Natural killer cell (primary cell): Measurements from ENCODE around the gene MRPL53. TPM values are rescaled to one million over a fixed set of nuclear protein-coding genes. Genes with fewer than 3 reads are reported as not detected.

ENCODE experiments used
- ATAC-seq, 3 donors: fragments of 150-1000 bp in 2 of 3; fragments of 200-7000 bp in 1 of 3; cut with Tn5 transposase; 1 replicate in 1 of 3; 2 replicates in 2 of 3; pipeline ENCODE4 v1.10.0; 2021; ENCODE audit warnings: mild to moderate bottlenecking in 2 of 3, moderate library complexity in 2 of 3
- DNase-seq, 2 donors: peaks; one replicate each; pipeline versions ENCODE4 v3.0.0 to v3.0.0-alpha.2; 2013 to 2021; ENCODE audit warnings: mixed read lengths in 1 of 2
- H3K27ac ChIP-seq: one replicate; pipeline ENCODE4 v1.5.1; 2013; ENCODE audit warnings: mild to moderate bottlenecking, low read length
- H3K27me3 ChIP-seq: one replicate; pipeline ENCODE4 v1.6.1; 2013; ENCODE audit warnings: low read length; ENCODE audit not compliant: control insufficient read depth, insufficient read depth
- H3K36me3 ChIP-seq: one replicate; pipeline ENCODE4 v1.6.1; 2013; ENCODE audit warnings: low read length; ENCODE audit not compliant: control insufficient read depth, insufficient read depth
- H3K4me1 ChIP-seq: one replicate; pipeline ENCODE4 v1.6.1; 2013; ENCODE audit warnings: low read length; ENCODE audit not compliant: control insufficient read depth, insufficient read depth
- H3K4me3 ChIP-seq: one replicate; pipeline ENCODE4 v1.5.1; 2013; ENCODE audit warnings: low read length
- H3K9me3 ChIP-seq: one replicate; pipeline ENCODE4 v1.6.1; 2013; ENCODE audit warnings: low read length; ENCODE audit not compliant: control insufficient read depth, insufficient read depth
- H3K27ac Mint-ChIP-seq, 2 donors: one replicate each; pipeline ENCODE4 v1.8.0; 2022; ENCODE audit warnings: mild to moderate bottlenecking in 2 of 2, mixed read lengths in 2 of 2, moderate library complexity in 1 of 2
- H3K27me3 Mint-ChIP-seq, 2 donors: one replicate each; pipeline ENCODE4 v1.8.0; 2022; ENCODE audit warnings: low read depth in 2 of 2, mixed read lengths in 2 of 2
- H3K36me3 Mint-ChIP-seq: one replicate; pipeline ENCODE4 v1.8.0; 2022; ENCODE audit warnings: mixed read lengths
- H3K4me1 Mint-ChIP-seq, 2 donors: one replicate each; pipeline ENCODE4 v1.8.0; 2022; ENCODE audit warnings: mixed read lengths in 2 of 2
- H3K4me3 Mint-ChIP-seq: one replicate; pipeline ENCODE4 v1.8.0; 2022; ENCODE audit warnings: mild to moderate bottlenecking, moderate library complexity, mixed read lengths
- H3K9me3 Mint-ChIP-seq, 2 donors: one replicate each; pipeline ENCODE4 v1.8.0; 2022; ENCODE audit warnings: mixed read lengths in 2 of 2
- WGBS: methylation state at CpG from one replicate; pipeline ENCODE4 v1.1.7; 2013; ENCODE audit warnings: missing lambda C conversion rate; ENCODE audit not compliant: insufficient coverage; 5-methylcytosine and 5-hydroxymethylcytosine counted together
- intact Hi-C: fragments of 100-400 bp; cut with micrococcal nuclease; formaldehyde crosslinking; loops from one replicate; pipeline ENCODE4 v1.14.2; 2022
- total RNA-seq, 4 donors: library from RNA; stranded (reverse); fragments of 120-200 nt in 1 of 4; gene quantifications; one replicate each; pipeline versions ENCODE4 v1.2.3 to v1.2.4, GENCODE V29; 2013 to 2022
- TF ChIP-seq, protein P1 (sequence below): fragments of 200-600 bp; IDR thresholded peaks from one replicate; pipeline ENCODE4 v1.8.0; 2022; ENCODE audit warnings: antibody characterized with exemption

MRPL53 gene
- total RNA-seq, 3 donors from 2014 or later (not counting 1 experiment from before 2014, with no cell fraction given), result 42.4 to 49.7 (median 42.4) TPM

DNA sequence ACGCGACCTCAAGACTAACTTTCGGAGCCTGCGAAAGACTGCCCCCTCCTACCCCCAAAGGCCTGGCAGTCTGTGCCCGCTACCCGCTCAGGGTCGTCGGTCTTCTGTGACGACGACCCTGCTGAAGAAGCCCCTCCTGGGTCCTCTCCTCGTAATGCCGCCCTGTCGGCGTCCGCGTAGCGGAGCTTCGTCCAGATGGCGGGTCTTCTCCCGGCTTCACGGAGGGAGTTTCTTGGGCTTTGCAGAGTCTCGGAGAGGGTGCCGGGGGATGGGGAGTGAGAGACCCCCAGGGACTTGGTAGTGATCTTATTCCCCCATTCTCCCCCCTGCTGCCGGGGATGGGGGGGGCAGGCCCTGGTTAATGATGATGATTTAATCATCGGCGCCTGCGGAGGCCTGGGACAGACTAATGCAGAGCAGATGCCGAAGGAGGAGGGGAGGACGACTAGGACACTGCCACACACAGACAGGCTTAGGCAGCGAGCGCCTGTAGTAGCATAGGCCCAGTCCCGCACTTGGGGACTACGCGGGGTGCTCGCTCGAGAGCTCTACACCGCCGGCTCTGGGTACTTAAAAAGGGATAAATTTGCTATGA lies 35.5 kb upstream of the MRPL53 start:
- Histone ChIP-seq H3K4me3 (peak overlapping the region; percentile 86), H3K27ac (peak overlapping the region; percentile 97), H3K27me3 (peaks cover 18% of the 10 kb centered on the region), H3K4me1 (peaks cover 39% of the 10 kb centered on the region), H3K9me3 (no peaks in the 10 kb centered on the region), H3K36me3 (peaks cover 7% of the 10 kb centered on the region)
- Mint-ChIP-seq H3K36me3 (no peaks in the 10 kb centered on the region), H3K27ac (peak overlapping the region; percentile 100), H3K9me3 (no peaks in the 10 kb centered on the region), H3K4me1 (peaks cover 38 to 52% of the 10 kb centered on the region in 2 donors), H3K27me3 (peaks cover 25 to 35% of the 10 kb centered on the region in 2 donors), H3K4me3 (peak overlapping the region; percentile 100)
- TF ChIP-seq, protein P1, sequence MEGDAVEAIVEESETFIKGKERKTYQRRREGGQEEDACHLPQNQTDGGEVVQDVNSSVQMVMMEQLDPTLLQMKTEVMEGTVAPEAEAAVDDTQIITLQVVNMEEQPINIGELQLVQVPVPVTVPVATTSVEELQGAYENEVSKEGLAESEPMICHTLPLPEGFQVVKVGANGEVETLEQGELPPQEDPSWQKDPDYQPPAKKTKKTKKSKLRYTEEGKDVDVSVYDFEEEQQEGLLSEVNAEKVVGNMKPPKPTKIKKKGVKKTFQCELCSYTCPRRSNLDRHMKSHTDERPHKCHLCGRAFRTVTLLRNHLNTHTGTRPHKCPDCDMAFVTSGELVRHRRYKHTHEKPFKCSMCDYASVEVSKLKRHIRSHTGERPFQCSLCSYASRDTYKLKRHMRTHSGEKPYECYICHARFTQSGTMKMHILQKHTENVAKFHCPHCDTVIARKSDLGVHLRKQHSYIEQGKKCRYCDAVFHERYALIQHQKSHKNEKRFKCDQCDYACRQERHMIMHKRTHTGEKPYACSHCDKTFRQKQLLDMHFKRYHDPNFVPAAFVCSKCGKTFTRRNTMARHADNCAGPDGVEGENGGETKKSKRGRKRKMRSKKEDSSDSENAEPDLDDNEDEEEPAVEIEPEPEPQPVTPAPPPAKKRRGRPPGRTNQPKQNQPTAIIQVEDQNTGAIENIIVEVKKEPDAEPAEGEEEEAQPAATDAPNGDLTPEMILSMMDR, result no peak
- peak in 1 of 3 donors; percentile 4 for ATAC-seq
- 18% methylated on average over 35 of the region's 38 CpGs for WGBS
- intact Hi-C loops, result loop anchor here (1.0 kb wide), 3 partner anchors 21 to 50 kb away; partner anchors contain the start of genes AUP1, HTRA2, TTC31 and WBP1
- peak in 1 of 2 donors; percentile 47 for DNase-seq

DNA sequence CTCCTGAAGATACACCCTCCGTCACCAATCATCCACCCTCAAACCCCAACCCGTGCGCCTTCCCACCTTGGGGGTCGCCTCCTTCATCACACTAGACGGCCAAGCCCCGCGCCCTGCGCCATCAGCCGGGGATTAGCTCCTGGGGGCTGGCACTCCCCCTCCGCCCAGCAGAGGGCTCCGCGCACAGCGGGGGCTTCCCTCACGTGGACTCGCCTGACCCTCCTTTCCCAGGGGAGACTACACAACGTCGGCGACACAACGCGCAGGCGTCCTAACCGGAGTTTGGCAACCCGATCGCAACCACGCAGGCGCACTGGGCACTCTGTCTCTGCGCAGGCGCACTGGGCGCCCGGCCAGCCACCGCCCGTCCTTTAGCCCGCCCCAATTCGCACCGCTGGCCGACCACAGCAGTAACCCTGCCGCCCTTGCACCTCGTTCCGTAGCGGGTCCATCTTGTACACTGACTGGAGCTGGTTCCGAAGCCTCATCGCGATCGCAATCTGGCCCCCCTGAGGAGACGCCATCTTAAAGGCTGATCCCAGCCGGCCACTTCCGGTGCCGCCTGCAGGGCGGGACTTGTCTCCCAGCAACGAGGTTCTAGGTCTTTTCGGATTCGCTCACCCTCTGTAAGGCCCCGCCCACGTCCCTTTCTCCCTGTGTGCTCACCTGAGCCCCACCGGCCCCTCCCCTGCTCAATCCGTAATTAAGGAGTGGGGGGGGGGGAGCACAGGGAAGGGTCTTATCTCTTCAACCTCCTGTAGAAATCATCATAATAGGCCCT lies 34.9 kb upstream of the MRPL53 start, which contains the start of gene PCGF1:
Gene PCGF1 (minus strand): TSS at position 551 of the 781 bp plus-strand sequence. CDS start 27 bp downstream, at position 524.
- H3K9me3 ChIP-seq, result no peaks in the 10 kb centered on the region
- peaks cover 19 to 28% of the 10 kb centered on the region in 2 donors for H3K27me3 Mint-ChIP-seq
- WGBS, result 1% methylated on average over 52 of the region's 56 CpGs
- H3K4me3 ChIP-seq, result peak within 1 kb of the TSS; percentile 86
- peaks cover 38 to 59% of the 10 kb centered on the region in 2 donors for H3K4me1 Mint-ChIP-seq
- H3K27me3 ChIP-seq, result peaks cover 12% of the 10 kb centered on the region
- H3K27ac Mint-ChIP-seq, result peak within 1 kb of the TSS; percentile 100
- intact Hi-C loops, result loop anchor here (1.0 kb wide), 3 partner anchors 22 to 49 kb away; partner anchors contain the start of genes AUP1, HTRA2, TTC31 and WBP1
- TF ChIP-seq, protein P1, result no peak
- peak; percentile 99 for DNase-seq
- H3K4me3 Mint-ChIP-seq, result peak within 1 kb of the TSS; percentile 100
- peaks cover 7% of the 10 kb centered on the region for H3K36me3 ChIP-seq
- peaks cover 46% of the 10 kb centered on the region for H3K4me1 ChIP-seq
- H3K36me3 Mint-ChIP-seq, result no peaks in the 10 kb centered on the region
- peak; percentile 88 to 97 (median 91) for ATAC-seq
- no peaks in the 10 kb centered on the region for H3K9me3 Mint-ChIP-seq
- H3K27ac ChIP-seq, result peak within 1 kb of the TSS; percentile 97

DNA sequence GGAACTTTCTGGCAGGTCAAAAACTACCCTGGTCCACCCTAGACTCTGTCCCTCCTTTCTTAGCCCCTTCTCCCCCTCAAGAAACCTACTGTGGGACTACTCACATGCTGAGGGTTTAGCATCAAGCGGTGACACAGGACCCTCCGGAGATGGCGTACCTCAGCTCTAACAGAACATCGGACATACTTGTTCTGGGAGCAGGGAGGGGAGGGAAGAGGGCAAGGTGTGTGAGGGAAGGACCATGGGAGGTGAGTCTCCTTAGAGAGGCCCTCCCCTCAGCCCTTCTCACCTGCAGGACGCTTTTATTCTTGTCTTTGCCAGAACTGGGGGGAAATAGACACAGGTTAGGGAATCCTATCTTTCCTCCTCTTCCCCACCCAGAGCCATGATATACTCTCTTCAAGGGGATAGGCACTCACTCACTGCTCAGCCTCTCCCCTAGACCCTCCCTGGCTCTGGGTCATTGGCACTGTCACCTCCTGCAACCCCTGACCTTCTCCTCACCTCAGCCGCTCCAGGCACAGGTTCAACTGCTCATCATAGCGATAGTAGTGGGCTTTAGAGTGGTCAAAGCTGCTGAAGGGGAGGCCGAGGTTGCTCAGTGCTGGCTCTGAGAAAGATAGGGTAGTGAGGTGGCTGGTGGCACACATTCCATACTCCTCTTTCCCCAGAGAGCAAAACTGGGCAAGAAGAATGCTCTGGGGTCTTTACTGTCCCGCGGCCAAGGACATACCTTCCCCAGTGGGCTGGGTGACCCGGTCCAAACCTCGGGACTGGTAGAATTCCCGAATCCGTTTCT lies 33.2 kb upstream of the MRPL53 start:
- Mint-ChIP-seq H3K27me3 (peaks cover 5 to 14% of the 10 kb centered on the region in 2 donors), H3K27ac (peak overlapping the region in 1 of 2 donors; percentile 90), H3K9me3 (no peaks in the 10 kb centered on the region), H3K36me3 (no peaks in the 10 kb centered on the region), H3K4me1 (peaks cover 46 to 69% of the 10 kb centered on the region in 2 donors), H3K4me3 (peak overlapping the region; percentile 80)
- TF ChIP-seq, protein P1, result no peak
- ATAC-seq (no peak), DNase-seq (no peak)
- Histone ChIP-seq H3K4me1 (peaks cover 52% of the 10 kb centered on the region), H3K27ac (no peak overlapping the region), H3K9me3 (no peaks in the 10 kb centered on the region), H3K36me3 (peaks cover 7% of the 10 kb centered on the region), H3K4me3 (no peak overlapping the region), H3K27me3 (peaks cover 4% of the 10 kb centered on the region)
- 98% methylated on average over 11 of the region's 14 CpGs for whole genome bisulfite sequencing
- intact Hi-C loops, result no loop called here
